Activated T-cell treated with anti-CD3 and anti-CD28 coated beads, Interleukin-2, amount 50 U/mL, for 24 hours (primary cell): ENCODE results near the gene PDZK1.
"Not testable (repeated sequence)": the region's sequence is repeated elsewhere in the genome, so short reads cannot be mapped to it uniquely, and the experiment has no call there.

Experiments
- DNase-seq: peaks from one replicate; pipeline ENCODE4 v3.0.0-alpha.2; 2020
- H3K27ac Mint-ChIP-seq: 2 replicates; pipeline ENCODE4 v1.8.0; 2020; ENCODE audit warnings: mild to moderate bottlenecking, mixed read lengths
- H3K27me3 Mint-ChIP-seq: 2 replicates; pipeline ENCODE4 v1.8.0; 2020; ENCODE audit warnings: mixed read lengths
- H3K36me3 Mint-ChIP-seq: 2 replicates; pipeline ENCODE4 v1.8.0; 2020; ENCODE audit warnings: low read depth, mixed read lengths
- H3K4me1 Mint-ChIP-seq: 2 replicates; pipeline ENCODE4 v1.8.0; 2020; ENCODE audit warnings: low read depth, mixed read lengths
- H3K4me3 Mint-ChIP-seq: 2 replicates; pipeline ENCODE4 v1.8.0; 2020; ENCODE audit warnings: mild to moderate bottlenecking, moderate library complexity, mixed read lengths
- H3K9me3 Mint-ChIP-seq: 2 replicates; pipeline ENCODE4 v1.8.0; 2020; ENCODE audit warnings: mixed read lengths

The PDZK1 gene

DNA sequence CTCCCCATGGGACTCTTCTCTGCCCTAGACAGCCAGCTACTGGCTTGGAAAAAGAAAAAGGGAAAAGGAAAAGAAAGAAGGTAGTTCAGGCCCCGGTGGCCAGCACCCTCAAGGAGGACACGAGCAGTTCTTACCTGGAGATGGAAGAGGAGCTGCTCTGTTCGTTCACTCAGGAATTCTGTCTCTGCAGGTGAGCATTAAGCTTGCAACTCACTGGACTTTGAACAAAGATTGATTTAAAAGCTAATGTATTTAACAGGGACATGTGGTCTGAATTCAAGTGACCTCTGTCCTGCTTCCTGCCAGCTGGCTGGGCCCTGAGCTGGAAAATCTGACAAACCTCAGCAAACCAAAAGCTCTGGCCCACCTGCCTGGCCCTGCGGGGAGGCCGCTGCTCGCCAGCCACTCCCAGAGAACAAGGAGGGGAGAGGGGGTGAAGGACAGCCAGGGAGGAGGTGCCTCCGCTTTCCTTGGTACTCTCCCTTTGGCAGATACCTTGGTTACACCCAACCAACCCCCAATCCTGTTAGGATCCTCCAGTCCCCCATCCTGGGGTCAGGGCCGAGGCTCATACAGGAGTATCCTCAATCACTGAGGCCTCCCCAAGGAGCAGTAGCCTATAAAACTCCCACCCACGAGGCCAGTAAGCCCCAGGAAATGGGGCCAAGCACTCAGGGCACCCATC, at the start of gene PDZK1:
TSS of gene PDZK1 (minus strand) at position 186 of the 685 bp plus-strand sequence. CDS start 19,347 bp downstream, outside the sequence.
- Mint-ChIP-seq H3K9me3 (no peaks in the 10 kb centered on the region), H3K27ac (no peak within 1 kb of the TSS), H3K4me1 (no peaks in the 10 kb centered on the region), H3K27me3 (no peaks in the 10 kb centered on the region), H3K36me3 (no peaks in the 10 kb centered on the region), H3K4me3 (no peak within 1 kb of the TSS)
- no peak for DNase-seq

DNA sequence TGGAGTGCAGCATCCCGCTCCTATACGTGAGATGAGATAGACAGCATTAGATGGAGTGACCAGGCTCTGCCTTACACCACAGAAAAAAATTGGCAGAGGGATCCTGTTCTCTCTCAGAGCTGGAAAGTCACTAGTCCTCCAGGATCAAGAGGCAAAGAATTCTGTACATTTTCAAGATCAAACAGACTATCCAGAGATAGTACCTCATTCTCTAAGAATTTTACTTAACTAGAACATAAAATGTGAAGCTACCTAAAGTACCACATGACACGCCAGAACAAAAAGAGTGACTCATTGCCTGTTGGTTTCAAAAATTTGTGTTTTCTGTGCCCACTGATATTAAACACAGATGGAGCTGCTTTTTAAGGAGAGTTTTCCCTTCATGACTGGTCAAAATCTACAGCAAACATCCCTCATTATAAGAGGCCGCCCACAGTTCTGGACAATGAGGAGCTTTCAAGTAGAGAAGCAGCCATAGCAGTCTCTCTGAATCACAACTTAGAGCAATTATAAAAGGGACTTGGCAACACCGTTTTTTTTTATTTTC, 44.4 kb upstream of the PDZK1 start:
- Mint-ChIP-seq H3K4me3 (no peak overlapping the region), H3K4me1 (peaks cover 10% of the 10 kb centered on the region), H3K27ac (peak overlapping the region; percentile 63), H3K27me3 (no peaks in the 10 kb centered on the region), H3K36me3 (peaks cover 79% of the 10 kb centered on the region), H3K9me3 (no peaks in the 10 kb centered on the region)
- no peak for DNase-seq

DNA sequence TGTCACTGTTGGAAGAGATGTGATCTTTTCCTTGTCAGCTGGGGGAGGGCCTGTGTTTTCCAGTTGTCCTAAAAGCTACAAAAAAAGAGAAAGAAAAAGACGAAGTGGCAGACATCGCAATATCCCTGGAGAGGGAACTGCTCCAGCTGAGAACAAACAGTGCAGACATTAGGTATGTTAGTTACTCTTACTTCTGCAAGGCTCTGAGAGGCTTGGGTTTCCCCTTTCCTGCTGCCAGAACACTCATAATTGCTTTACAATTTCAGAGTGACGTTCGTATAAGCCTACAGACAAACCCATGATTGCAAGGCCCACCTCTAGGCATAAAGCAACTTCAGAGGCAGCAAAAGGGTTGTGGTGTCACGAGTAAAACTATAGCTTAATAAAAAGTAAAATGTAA, 43.3 kb upstream of the PDZK1 start:
- no peak overlapping the region for H3K27ac Mint-ChIP-seq
- peaks cover 10% of the 10 kb centered on the region for H3K4me1 Mint-ChIP-seq
- peaks cover 75% of the 10 kb centered on the region for H3K36me3 Mint-ChIP-seq
- no peaks in the 10 kb centered on the region for H3K27me3 Mint-ChIP-seq
- no peak overlapping the region for H3K4me3 Mint-ChIP-seq
- H3K9me3 Mint-ChIP-seq: no peaks in the 10 kb centered on the region
- no peak for DNase-seq

DNA sequence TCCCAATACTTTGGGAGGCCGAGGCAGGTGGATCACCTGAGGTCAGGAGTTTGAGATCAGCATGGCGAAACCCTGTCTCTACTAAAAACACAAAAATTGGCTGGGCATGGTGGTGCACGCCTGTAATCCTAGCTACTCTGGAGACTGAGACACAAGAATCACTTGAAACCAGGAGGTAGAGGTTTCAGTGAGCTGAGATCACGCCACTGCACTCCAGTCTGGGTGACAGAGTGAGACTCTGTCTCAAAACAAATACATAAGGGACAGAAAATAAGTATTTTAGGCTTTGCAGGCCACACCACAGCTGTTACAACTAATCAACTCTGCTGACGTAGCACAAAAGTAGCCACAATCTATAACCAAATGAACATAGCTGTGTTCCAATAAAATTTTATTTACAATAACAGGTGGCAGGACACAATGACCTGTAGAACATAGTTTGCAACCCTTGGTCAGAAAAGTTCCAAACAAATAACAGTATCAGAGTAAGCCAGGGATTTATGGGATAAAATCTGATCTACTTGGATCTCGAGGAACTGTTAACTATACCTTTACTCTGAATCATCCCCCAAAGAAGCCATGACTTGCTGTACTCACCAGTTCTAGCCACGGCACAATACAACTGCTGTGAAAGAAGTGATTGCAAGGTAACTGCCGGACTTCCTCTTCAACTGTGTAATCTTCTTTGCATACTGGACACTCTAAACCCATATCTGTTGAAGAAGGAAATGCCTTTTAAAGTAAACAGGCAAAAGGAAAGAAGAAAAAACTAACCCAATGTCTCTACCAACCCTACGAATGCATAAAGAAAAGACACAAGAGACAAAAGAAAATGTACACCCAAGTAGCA, 40.5 kb upstream of the PDZK1 start:
- Mint-ChIP-seq H3K4me1 (peaks cover 10% of the 10 kb centered on the region), H3K9me3 (no peaks in the 10 kb centered on the region), H3K36me3 (peaks cover 85% of the 10 kb centered on the region), H3K27me3 (no peaks in the 10 kb centered on the region), H3K27ac (no peak overlapping the region), H3K4me3 (no peak overlapping the region)
- no peak for DNase-seq

DNA sequence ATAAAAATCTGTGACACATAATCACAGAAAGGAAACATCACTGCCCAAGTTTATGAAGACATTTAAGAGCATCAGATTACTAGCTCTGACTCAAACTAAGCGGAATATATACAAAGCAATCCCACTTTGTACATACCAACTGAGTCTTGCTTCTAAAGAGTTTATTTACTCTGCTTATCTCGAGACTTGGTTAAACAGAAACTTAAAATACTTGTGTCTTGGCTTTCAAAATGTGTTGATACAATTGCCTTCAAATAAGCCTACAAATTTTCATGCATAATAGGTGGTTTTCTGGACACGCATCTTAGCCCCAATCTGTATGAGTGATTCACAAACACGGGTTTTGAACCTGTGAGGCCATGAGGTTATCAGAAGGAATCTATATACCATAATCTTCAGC, 33.1 kb upstream of the PDZK1 start:
- H3K36me3 Mint-ChIP-seq: peaks cover 41% of the 10 kb centered on the region
- no peak for DNase-seq
- no peaks in the 10 kb centered on the region for H3K9me3 Mint-ChIP-seq
- H3K27me3 Mint-ChIP-seq: no peaks in the 10 kb centered on the region
- H3K4me1 Mint-ChIP-seq: peaks cover 2% of the 10 kb centered on the region
- no peak overlapping the region for H3K4me3 Mint-ChIP-seq
- no peak overlapping the region for H3K27ac Mint-ChIP-seq

DNA sequence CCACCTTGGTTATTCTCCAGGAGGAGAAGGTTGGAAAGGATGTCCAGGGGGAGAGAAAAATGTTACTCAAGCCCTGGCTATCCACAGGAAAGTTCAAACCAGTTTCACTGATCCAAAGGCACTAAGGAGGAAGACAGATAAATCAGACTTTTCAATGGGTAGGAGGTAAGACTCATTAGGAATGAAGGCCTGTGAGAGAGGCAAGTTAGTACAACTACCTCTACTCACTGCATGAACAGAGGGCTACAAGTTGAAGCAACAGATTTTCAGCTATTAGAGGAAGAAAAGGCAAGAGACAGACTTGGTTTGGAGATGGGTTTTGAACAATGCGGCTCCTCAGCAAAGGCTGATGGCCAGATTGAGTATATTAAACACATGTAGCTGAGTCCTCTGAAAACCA, 29.0 kb upstream of the PDZK1 start:
- Mint-ChIP-seq H3K36me3 (peaks cover 4% of the 10 kb centered on the region), H3K4me1 (peaks cover 2% of the 10 kb centered on the region), H3K4me3 (no peak overlapping the region), H3K27ac (no peak overlapping the region), H3K9me3 (no peaks in the 10 kb centered on the region), H3K27me3 (no peaks in the 10 kb centered on the region)
- DNase-seq: no peak

DNA sequence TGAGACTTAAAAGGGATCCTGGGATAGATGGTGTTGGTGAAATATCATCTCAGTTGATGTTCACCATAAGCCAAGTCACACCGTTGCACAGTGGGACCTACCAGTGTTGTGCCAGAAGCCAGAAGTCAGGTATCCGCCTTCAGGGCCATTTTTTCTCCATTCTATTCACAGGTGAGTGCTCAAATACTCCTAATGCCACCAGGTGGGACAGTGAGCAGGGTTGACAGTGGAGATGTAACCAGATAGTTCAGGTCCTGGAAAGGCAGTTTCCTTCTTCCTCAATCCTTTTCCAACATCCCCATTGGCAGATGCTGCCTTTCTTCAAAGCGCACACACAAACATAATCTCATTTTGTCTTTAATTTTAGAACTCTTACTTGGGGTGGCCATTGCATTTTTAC, 23.7 kb upstream of the PDZK1 start:
- Mint-ChIP-seq H3K4me3 (no peak overlapping the region), H3K27ac (no peak overlapping the region), H3K4me1 (peaks cover 2% of the 10 kb centered on the region), H3K27me3 (no peaks in the 10 kb centered on the region), H3K36me3 (no peaks in the 10 kb centered on the region), H3K9me3 (no peaks in the 10 kb centered on the region)
- no peak for DNase-seq

DNA sequence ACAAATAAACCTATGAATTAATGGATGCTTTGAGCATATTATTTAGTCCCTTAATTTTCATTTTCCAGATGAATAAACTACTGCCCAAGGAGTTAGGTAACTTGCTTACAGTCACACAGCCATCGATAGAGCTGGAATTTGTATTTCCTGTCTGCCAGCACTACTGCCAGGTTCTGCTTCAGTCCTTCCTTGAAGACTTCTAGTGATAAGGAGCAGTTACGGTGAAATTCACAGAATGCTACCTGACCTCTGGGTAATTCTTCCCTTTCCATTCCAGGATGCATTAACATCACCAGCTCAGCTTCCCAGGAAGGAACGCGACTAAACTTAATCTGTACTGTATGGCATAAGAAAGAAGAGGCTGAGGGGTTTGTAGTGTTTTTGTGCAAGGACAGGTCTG, 23.3 kb upstream of the PDZK1 start:
- Mint-ChIP-seq H3K9me3 (no peaks in the 10 kb centered on the region), H3K27ac (no peak overlapping the region), H3K36me3 (no peaks in the 10 kb centered on the region), H3K27me3 (no peaks in the 10 kb centered on the region), H3K4me1 (peaks cover 2% of the 10 kb centered on the region), H3K4me3 (no peak overlapping the region)
- no peak for DNase-seq

DNA sequence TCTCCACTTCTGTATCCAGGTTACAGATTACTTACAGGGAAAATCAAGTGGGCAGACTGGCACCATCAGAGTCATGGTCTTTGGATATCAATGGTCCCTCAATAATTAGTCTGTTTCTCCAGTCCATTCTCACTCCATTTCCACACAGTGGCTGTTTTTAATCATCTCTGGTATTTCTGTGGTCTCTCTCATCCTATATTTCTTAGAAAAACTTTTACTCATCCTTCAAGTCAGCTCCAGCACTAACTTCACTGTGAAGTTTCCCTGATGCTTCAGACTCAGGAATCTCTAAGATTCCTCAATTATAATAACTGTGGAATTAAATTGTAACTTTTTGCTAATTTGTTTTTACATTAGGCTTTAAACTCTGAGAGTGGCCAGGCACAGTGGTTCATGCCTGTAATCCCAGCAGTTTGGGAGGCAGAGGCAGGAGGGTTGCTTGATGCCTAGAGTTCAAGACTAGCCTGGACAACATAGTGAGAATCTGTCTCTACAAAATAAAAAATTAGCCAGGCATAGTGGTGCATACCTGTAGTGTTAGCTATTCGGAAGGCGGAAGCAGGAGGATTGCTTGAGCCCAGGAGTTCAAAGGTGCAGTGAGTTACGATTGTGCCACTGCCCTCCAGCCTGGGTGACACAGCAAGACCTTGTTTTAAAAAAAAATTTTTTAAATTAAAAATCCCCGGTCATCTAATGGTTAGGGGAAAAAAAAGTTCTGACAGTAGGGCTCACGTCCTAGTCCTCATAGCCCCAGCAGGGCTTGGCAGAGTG, 22.7 kb upstream of the PDZK1 start:
- Mint-ChIP-seq H3K4me1 (peaks cover 2% of the 10 kb centered on the region), H3K27me3 (no peaks in the 10 kb centered on the region), H3K9me3 (no peaks in the 10 kb centered on the region), H3K4me3 (no peak overlapping the region), H3K36me3 (no peaks in the 10 kb centered on the region), H3K27ac (no peak overlapping the region)
- no peak for DNase-seq

DNA sequence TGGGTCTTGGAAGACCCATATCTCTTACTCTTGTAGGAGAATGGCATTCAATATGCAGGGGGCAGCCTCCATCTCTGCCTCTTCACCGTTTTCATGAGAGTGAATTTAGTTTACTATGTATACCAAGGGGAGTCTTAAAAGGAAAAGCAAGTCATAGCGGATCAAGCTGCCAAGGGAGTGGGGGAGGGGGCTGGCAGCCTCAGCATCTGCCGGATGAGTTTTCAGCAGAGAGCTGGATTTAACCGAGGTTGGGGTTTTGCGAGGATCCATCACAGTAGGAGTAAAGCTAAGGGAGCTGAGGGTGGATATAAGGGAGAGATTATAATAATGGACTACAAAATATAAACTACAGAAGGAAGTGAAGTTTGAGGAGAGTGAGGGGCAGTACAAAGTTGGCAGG, 22.0 kb upstream of the PDZK1 start:
- H3K4me3 Mint-ChIP-seq: no peak overlapping the region
- DNase-seq: no peak
- peaks cover 2% of the 10 kb centered on the region for H3K4me1 Mint-ChIP-seq
- H3K9me3 Mint-ChIP-seq: no peaks in the 10 kb centered on the region
- no peaks in the 10 kb centered on the region for H3K36me3 Mint-ChIP-seq
- H3K27ac Mint-ChIP-seq: no peak overlapping the region
- no peaks in the 10 kb centered on the region for H3K27me3 Mint-ChIP-seq

DNA sequence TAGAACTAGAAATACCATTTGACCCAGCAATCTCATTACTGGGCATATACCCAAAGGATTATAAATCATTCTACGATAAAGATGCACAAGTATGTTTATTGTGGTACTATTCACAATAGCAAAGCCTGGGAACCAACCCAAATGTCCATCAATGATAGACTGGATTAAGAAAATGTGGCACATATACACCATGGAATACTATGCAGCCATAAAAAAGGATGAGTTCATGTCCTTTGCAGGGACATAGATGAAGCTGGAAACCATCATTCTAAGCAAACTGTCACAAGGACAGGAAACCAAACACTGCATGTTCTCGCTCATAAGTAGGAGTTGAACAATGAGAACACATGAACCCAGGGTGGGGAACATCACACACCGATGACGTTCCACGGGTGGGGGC, 19.0 kb upstream of the PDZK1 start:
- H3K27me3 Mint-ChIP-seq: peaks cover 14% of the 10 kb centered on the region
- not testable (repeated sequence) for H3K27ac Mint-ChIP-seq, H3K9me3 Mint-ChIP-seq, H3K4me3 Mint-ChIP-seq, DNase-seq, H3K36me3 Mint-ChIP-seq, H3K4me1 Mint-ChIP-seq

DNA sequence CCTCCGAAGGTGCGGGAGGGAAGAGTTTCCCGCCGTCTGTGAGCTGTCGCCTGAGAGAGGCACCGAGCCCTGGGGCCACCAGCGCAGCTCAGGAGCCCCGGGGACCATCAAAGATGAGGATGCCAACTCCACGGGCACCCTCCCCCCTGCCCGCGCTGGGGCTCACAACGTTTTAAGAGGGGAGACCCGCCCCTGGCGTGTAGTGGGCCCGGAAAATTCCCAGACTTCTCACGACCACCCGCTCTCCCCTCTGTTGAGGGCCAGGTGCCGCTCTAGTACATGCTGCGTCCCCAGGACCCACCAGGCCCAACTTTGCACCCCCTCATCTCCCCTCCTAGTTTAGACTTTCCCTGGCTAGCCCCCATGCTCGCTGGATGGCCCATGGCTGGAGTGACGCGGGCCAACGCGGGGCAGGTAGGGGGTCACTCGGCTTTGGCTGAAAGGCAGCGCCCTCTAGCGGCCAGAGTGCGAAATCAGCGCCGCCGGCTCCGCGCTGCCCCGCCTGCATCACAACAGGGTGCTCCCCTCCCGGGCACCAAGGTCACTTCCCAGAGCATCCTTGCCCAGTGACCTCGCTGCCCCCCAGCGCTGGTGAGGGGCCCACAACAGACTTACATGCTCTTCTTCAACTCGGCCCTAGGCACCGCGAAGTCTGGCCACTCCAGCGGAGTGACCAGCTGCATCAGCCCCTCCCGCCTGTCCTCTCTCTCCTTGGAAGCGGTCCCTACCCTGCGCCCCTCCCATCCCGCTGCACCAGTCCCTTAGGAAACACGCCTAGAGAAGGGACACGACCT, 13.9 kb upstream of the PDZK1 start:
- Mint-ChIP-seq H3K36me3 (no peaks in the 10 kb centered on the region), H3K27me3 (peaks cover 23% of the 10 kb centered on the region), H3K27ac (peak overlapping the region; percentile 45), H3K4me1 (peaks cover 30% of the 10 kb centered on the region), H3K9me3 (no peaks in the 10 kb centered on the region), H3K4me3 (peak overlapping the region; percentile 69)
- DNase-seq: peak; percentile 85

DNA sequence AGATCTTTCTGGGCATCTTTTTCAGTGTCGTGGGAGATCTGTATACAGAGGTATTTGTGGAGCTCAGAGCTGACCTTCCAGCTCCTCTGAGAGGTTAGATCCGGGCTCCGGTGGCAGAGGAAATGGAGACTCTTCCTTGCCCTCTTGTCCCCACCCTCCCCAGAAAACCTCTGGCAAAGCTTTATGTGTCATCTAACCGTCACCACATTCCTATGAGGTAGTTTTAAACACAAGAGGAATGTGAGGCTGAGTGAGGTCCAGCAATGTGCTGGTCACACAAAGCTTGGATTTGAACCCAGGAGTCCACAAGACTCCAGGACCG, 13.3 kb upstream of the PDZK1 start:
- DNase-seq: no peak
- Mint-ChIP-seq H3K36me3 (no peaks in the 10 kb centered on the region), H3K4me3 (peak overlapping the region; percentile 69), H3K27me3 (peaks cover 23% of the 10 kb centered on the region), H3K27ac (no peak overlapping the region), H3K4me1 (peaks cover 30% of the 10 kb centered on the region), H3K9me3 (no peaks in the 10 kb centered on the region)
